Measurements from ENCODE around the gene TSPO. TPM values are rescaled to one million over a fixed set of nuclear protein-coding genes. Genes with fewer than 3 reads are reported as not detected.

Gene TSPO
- total RNA-seq, 1 experiment from 2014 or later = 243 TPM

DNA sequence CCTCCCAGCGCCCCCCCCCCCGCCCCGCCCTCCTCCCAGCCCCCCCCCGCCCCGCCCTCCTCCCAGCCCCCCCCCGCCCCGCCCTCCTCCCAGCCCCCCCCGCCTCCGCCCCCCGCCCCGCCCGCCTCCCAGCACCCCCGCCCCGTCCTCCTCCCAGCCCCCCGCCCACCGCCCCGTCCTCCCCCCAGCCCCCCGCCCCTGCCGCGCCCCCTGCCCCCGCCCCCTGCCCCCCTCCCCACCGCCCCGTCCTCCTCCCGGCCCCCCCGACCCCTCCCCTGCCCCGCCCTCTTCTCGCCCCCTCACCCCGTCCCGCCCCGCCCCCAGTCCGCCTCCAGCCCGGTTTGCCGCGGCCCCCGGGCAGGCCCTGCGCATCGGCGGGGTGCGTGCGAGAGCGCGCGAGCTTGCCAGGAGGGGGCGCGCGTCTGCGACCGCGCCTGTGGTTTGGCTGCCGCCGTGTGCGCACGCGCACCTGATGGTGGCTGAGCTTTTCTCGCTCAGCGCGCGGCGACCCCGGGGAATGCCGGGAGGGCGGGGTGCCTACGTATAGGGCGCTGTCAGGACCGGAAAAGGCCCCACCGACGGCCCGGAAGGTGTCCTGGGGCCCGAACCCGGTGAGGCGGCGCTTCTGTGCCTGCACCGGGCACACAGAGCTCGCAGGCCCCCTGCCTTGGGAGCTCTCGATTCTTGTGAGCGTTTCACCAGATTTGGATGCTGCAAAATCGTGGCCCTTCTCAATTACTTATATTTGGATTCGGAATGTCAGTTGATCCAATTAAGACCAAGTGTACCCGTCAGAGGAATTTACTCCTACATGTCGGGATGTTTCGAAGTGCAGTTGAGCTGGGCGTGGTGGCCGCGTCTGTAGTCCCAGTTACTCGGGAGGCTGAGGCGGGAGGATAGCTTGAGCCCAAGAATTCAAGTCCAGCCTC, 36.1 kb downstream of the TSPO start:
- no TSS peak for BruUV-seq (replicated peaks)
- TF ChIP-seq, protein P1, sequence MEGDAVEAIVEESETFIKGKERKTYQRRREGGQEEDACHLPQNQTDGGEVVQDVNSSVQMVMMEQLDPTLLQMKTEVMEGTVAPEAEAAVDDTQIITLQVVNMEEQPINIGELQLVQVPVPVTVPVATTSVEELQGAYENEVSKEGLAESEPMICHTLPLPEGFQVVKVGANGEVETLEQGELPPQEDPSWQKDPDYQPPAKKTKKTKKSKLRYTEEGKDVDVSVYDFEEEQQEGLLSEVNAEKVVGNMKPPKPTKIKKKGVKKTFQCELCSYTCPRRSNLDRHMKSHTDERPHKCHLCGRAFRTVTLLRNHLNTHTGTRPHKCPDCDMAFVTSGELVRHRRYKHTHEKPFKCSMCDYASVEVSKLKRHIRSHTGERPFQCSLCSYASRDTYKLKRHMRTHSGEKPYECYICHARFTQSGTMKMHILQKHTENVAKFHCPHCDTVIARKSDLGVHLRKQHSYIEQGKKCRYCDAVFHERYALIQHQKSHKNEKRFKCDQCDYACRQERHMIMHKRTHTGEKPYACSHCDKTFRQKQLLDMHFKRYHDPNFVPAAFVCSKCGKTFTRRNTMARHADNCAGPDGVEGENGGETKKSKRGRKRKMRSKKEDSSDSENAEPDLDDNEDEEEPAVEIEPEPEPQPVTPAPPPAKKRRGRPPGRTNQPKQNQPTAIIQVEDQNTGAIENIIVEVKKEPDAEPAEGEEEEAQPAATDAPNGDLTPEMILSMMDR (conservative IDR thresholded peaks at IDR 0.05) = peak; percentile 60
- no peak for TF ChIP-seq EZH2 (IDR thresholded peaks at IDR 0.05; ENCODE audit: low read depth)
- H2AFZ ChIP-seq = peak overlapping the region; percentile 100
- intact Hi-C loops (cut with micrococcal nuclease; ENCODE audit: unreplicated experiment) = loop anchor here (5.0 kb wide), 1 partner anchor 35 kb away; the partner anchor contains the start of gene TSPO
- H3K4me2 ChIP-seq = peak overlapping the region; percentile 87
- peak overlapping the region; percentile 94 for H3K4me3 ChIP-seq
- peaks cover 49% of the 10 kb centered on the region for H3F3A ChIP-seq (ENCODE audit: insufficient read depth, low read depth)
- H3K79me2 ChIP-seq (ENCODE audit: low read depth) = peaks cover 39% of the 10 kb centered on the region
- H3K36me3 ChIP-seq (ENCODE audit: low read depth) = no peaks in the 10 kb centered on the region
- DNase-seq = peak; percentile 83 to 98
- ChIA-PET CTCF (interaction anchor here (0.5 to 1.3 kb wide), 7 partner anchors 9 to 1719 kb away, joined by 3 to 6 read pairs (median 5); partner anchors contain the start of genes ACO2 and PHF5A), POLR2A (ENCODE audit: unreplicated experiment) (interaction anchor here (0.5 to 1.2 kb wide), 8 partner anchors 8 to 850 kb away, joined by 3 to 9 read pairs (median 3); partner anchors contain the start of gene PACSIN2)
- H3K9me3 ChIP-seq (ENCODE audit: insufficient read depth, low read depth) = no peaks in the 10 kb centered on the region
- H3K27me3 ChIP-seq (ENCODE audit: insufficient read depth, low read depth) = no peaks in the 10 kb centered on the region
- peaks cover 37% of the 10 kb centered on the region for H3K4me1 ChIP-seq (replicated peaks; ENCODE audit: insufficient read depth)
- peak overlapping the region; percentile 76 for H3K27ac ChIP-seq
- H3K9me2 ChIP-seq (ENCODE audit: insufficient read depth) = no peaks in the 10 kb centered on the region
- H4K20me1 ChIP-seq (ENCODE audit: insufficient read depth) = 0 out of 2 replicates have a peak, but pooled peaks cover 2% of the 10 kb centered on the region

DNA sequence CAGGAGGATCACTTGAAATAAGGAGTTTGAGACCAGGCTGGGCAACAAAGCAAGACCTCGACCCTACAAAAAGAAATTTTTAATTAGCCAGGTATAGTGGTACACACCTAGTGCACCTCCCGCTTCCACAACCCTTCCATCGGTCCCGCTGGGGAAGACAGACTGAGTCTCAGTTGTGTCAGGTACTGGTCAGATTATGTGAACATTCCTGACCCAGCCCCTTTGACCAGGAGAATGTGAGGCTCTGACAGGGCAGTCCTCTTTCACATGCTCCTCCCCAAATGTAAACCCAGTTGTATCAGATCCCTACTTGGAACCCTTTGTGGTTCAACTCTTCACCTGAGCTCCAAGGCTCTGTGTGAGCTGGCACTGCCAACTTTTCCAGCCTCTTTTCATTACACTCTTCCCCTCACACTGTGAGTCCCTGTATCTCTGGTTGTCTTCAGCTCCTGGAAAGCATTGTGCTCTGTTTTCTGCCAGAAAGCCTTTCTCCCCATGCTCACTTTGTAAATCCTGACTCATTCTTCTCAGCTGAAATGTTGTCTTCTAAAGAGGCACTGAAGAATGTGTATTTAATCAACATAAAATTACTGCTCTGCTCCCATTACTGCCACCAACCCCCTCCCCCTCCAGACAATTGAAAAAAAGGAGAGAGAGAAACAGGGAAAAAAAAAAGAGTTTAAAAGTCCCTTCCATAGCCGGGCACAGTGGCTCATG, 37.6 kb downstream of the TSPO start:
- no TSS peak for BruUV-seq (replicated peaks)
- H3K79me2 ChIP-seq (ENCODE audit: low read depth) = peaks cover 24% of the 10 kb centered on the region
- intact Hi-C loops (cut with micrococcal nuclease; ENCODE audit: unreplicated experiment) = loop anchor here (5.0 kb wide), 1 partner anchor 37 kb away; the partner anchor contains the start of gene TSPO
- H4K20me1 ChIP-seq (ENCODE audit: insufficient read depth) = no peaks in the 10 kb centered on the region
- H3F3A ChIP-seq (ENCODE audit: insufficient read depth, low read depth) = peaks cover 35% of the 10 kb centered on the region
- DNase-seq = no peak
- TF ChIP-seq EZH2 (IDR thresholded peaks at IDR 0.05; ENCODE audit: low read depth) = no peak
- TF ChIP-seq, protein P1 (conservative IDR thresholded peaks at IDR 0.05) = no peak
- H3K36me3 ChIP-seq (ENCODE audit: low read depth) = no peaks in the 10 kb centered on the region
- no peak overlapping the region for H3K27ac ChIP-seq
- H3K9me2 ChIP-seq (ENCODE audit: insufficient read depth) = no peaks in the 10 kb centered on the region
- no peak overlapping the region for H2AFZ ChIP-seq
- H3K27me3 ChIP-seq (ENCODE audit: insufficient read depth, low read depth) = no peaks in the 10 kb centered on the region
- ChIA-PET POLR2A (ENCODE audit: unreplicated experiment) (no interaction called here), CTCF (interaction anchor here (0.7 kb wide), 1 partner anchor 23 kb away, joined by 3 read pairs; no protein-coding TSS in a partner anchor)
- H3K9me3 ChIP-seq (ENCODE audit: insufficient read depth, low read depth) = no peaks in the 10 kb centered on the region
- no peak overlapping the region for H3K4me3 ChIP-seq
- peak overlapping the region; percentile 87; the same call in 1 of the 2 replicates for H3K4me2 ChIP-seq
- H3K4me1 ChIP-seq (replicated peaks; ENCODE audit: insufficient read depth) = peaks cover 25% of the 10 kb centered on the region

DNA sequence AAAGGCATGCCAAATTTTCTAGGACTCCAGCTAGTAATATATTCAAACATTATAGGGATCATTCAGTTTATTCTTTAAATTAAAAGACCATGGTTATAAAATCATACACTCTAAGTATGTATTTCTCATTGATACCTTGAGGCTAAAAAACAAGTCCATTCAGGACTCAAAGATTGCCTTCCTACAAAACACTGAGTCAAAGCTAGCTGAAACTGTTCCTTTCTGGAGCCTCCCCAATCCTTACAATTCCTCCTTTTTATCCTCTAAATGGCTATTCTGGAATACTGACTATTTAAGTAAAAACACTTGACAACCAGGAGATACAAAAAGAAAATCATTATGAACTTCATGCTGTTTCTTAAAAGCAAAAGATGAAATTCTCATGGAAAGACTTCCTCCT, 40.5 kb downstream of the TSPO start:
- no peak overlapping the region for H3K4me2 ChIP-seq
- TF ChIP-seq, protein P1 (conservative IDR thresholded peaks at IDR 0.05) = no peak
- TF ChIP-seq EZH2 (IDR thresholded peaks at IDR 0.05; ENCODE audit: low read depth) = no peak
- peaks cover 19% of the 10 kb centered on the region for H3F3A ChIP-seq (ENCODE audit: insufficient read depth, low read depth)
- no peaks in the 10 kb centered on the region for H3K9me3 ChIP-seq (ENCODE audit: insufficient read depth, low read depth)
- H2AFZ ChIP-seq = no peak overlapping the region
- no peaks in the 10 kb centered on the region for H3K36me3 ChIP-seq (ENCODE audit: low read depth)
- H3K27me3 ChIP-seq (ENCODE audit: insufficient read depth, low read depth) = no peaks in the 10 kb centered on the region
- H3K4me3 ChIP-seq = no peak overlapping the region
- ChIA-PET CTCF (no interaction called here), POLR2A (ENCODE audit: unreplicated experiment) (no interaction called here)
- H4K20me1 ChIP-seq (ENCODE audit: insufficient read depth) = no peaks in the 10 kb centered on the region
- no peaks in the 10 kb centered on the region for H3K79me2 ChIP-seq (ENCODE audit: low read depth)
- intact Hi-C loops (cut with micrococcal nuclease; ENCODE audit: unreplicated experiment) = no loop called here
- no peak for DNase-seq
- BruUV-seq (replicated peaks) = no TSS peak
- no peaks in the 10 kb centered on the region for H3K9me2 ChIP-seq (ENCODE audit: insufficient read depth)
- peaks cover 6% of the 10 kb centered on the region; the same call in 1 of the 2 replicates for H3K4me1 ChIP-seq (replicated peaks; ENCODE audit: insufficient read depth)
- no peak overlapping the region for H3K27ac ChIP-seq

Measured in PC-9 (cell line).